HepG2 (cell line): ENCODE data around the gene CALCR. TPM values are rescaled to one million over a fixed set of nuclear protein-coding genes. Genes with fewer than 3 reads are reported as not detected.

ENCODE experiments used
- MXI1 ChIP-seq: IDR thresholded peaks from 3 replicates; pipeline ENCODE4 v1.6.1; 2012; ENCODE audit warnings: low read depth, low read length, inconsistent platforms, borderline replicate concordance
- MYNN ChIP-seq: sonication (generic); formaldehyde crosslinking; IDR thresholded peaks from 2 replicates; pipeline ENCODE4 v1.4.0; 2020; ENCODE audit warnings: mild to moderate bottlenecking, low read depth, missing genetic modification reagents
- ZNF12 ChIP-seq: sonication (generic); formaldehyde crosslinking; IDR thresholded peaks from 2 replicates; pipeline ENCODE4 v1.5.0; 2020; ENCODE audit warnings: missing genetic modification reagents
- ZNF724P ChIP-seq: sonication (generic); formaldehyde crosslinking; IDR thresholded peaks from 2 replicates; pipeline ENCODE4 v1.8.0; 2022; ENCODE audit warnings: missing genetic modification reagents, borderline replicate concordance
- microRNA counts: library from miRNA; unstranded; fragments of <30 nt; microRNA quantifications from one replicate; lab custom pipeline; 2015
- microRNA-seq: library from miRNA; unstranded; fragments of <30 nt; microRNA quantifications from one replicate; pipeline ENCODE4, GENCODE V29; 2020
- polyA plus RNA-seq, 8 experiments: library from polyadenylated mRNA; depleted of rRNA in 3 of 8; stranded (reverse) in 7 of 8; unstranded in 1 of 8; fragments of >200 nt; fragmentation: Illumina TruSeq in 4 of 8; extraction: Trizol in 4 of 8; gene quantifications; 2 replicates each; pipeline versions ENCODE4 v1.2.1 to v1.2.3, GENCODE V29; 2011 to 2016; ENCODE audit warnings: low read depth in 4 of 8, missing spikeins in 1 of 8, mixed read lengths in 1 of 8; ENCODE audit not compliant: insufficient read depth in 1 of 8
- small RNA-seq, 3 experiments: library from RNA; depleted of rRNA; stranded (forward); fragments of <200 nt; gene quantifications; one replicate each; pipeline ENCODE3, GENCODE V24; 2012; ENCODE audit warnings: low read depth in 2 of 3, low replicate concordance in 1 of 3; ENCODE audit not compliant: insufficient read length in 3 of 3, insufficient read depth in 2 of 3
- total RNA-seq, 5 experiments: library from RNA; depleted of rRNA; stranded (reverse); fragments of >200 nt; fragmentation: Illumina TruSeq; extraction: Trizol; gene quantifications; 2 replicates each; pipeline ENCODE4 v1.2.3, GENCODE V29; 2016; ENCODE audit warnings: low read depth in 1 of 5
- TF ChIP-seq, protein P1 (sequence below): sonication (generic); formaldehyde crosslinking; IDR thresholded peaks from 2 replicates; pipeline ENCODE4 v1.4.0; 2020; ENCODE audit warnings: missing genetic modification reagents; ENCODE audit errors: not compliant biosample characterization
- TF ChIP-seq, protein P2 (sequence below): sonication (generic); formaldehyde crosslinking; IDR thresholded peaks from 2 replicates; pipeline ENCODE4 v1.4.0; 2020; ENCODE audit warnings: missing genetic modification reagents

Gene CALCR
- total and polyA plus RNA-seq, 2 of the 13 experiments (the other 11 are each of a cell fraction or from before 2014, with no cell fraction given), result not detected

DNA sequence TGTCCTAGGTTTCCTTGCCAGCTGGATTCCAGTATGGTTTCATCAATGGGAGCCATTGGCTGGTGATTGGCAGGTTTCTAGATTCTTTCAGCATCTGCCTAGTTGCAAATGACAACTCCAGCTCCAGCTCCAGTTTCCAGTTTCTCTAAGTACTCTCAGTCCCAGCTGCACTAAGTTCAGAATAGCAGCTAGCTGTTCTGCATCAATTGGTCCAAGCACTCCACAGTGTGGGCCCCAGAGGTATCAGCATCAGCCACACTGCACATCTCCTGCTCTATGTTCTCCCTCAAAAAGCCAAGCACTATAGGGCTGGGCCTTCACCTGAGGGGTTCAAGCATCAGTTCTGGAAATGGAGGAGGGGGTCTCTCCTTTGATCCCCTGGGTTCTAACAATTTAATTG, 198.9 kb downstream of the CALCR start (continued):
- TF ChIP-seq, protein P1, sequence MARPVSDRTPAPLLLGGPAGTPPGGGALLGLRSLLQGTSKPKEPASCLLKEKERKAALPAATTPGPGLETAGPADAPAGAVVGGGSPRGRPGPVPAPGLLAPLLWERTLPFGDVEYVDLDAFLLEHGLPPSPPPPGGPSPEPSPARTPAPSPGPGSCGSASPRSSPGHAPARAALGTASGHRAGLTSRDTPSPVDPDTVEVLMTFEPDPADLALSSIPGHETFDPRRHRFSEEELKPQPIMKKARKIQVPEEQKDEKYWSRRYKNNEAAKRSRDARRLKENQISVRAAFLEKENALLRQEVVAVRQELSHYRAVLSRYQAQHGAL (CRISPR knock-in tag), result no peak
- TF ChIP-seq, protein P2, sequence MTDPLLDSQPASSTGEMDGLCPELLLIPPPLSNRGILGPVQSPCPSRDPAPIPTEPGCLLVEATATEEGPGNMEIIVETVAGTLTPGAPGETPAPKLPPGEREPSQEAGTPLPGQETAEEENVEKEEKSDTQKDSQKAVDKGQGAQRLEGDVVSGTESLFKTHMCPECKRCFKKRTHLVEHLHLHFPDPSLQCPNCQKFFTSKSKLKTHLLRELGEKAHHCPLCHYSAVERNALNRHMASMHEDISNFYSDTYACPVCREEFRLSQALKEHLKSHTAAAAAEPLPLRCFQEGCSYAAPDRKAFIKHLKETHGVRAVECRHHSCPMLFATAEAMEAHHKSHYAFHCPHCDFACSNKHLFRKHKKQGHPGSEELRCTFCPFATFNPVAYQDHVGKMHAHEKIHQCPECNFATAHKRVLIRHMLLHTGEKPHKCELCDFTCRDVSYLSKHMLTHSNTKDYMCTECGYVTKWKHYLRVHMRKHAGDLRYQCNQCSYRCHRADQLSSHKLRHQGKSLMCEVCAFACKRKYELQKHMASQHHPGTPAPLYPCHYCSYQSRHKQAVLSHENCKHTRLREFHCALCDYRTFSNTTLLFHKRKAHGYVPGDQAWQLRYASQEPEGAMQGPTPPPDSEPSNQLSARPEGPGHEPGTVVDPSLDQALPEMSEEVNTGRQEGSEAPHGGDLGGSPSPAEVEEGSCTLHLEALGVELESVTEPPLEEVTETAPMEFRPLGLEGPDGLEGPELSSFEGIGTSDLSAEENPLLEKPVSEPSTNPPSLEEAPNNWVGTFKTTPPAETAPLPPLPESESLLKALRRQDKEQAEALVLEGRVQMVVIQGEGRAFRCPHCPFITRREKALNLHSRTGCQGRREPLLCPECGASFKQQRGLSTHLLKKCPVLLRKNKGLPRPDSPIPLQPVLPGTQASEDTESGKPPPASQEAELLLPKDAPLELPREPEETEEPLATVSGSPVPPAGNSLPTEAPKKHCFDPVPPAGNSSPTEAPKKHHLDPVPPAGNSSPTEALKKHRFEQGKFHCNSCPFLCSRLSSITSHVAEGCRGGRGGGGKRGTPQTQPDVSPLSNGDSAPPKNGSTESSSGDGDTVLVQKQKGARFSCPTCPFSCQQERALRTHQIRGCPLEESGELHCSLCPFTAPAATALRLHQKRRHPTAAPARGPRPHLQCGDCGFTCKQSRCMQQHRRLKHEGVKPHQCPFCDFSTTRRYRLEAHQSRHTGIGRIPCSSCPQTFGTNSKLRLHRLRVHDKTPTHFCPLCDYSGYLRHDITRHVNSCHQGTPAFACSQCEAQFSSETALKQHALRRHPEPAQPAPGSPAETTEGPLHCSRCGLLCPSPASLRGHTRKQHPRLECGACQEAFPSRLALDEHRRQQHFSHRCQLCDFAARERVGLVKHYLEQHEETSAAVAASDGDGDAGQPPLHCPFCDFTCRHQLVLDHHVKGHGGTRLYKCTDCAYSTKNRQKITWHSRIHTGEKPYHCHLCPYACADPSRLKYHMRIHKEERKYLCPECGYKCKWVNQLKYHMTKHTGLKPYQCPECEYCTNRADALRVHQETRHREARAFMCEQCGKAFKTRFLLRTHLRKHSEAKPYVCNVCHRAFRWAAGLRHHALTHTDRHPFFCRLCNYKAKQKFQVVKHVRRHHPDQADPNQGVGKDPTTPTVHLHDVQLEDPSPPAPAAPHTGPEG, result no peak
- no peak for TF ChIP-seq MXI1
- TF ChIP-seq MYNN (CRISPR knock-in tag), result no peak
- no peak for TF ChIP-seq ZNF724P (CRISPR knock-in tag)
- TF ChIP-seq ZNF12 (CRISPR knock-in tag), result no peak
- TF ChIP-seq, all 625 proteins: peak for 0

MicroRNA genes within 50 kb of the gene (microRNA counts, 767-probe panel; counts per million panel counts)
- not detected for microRNA hsa-miR-489 (lab: Ali Mortazavi, UCI)
- microRNA hsa-miR-653 (lab: Ali Mortazavi, UCI), result not detected

Small RNA genes within 50 kb of the gene (microRNA-seq; reads per million reads assigned to microRNA genes)
- not detected for gene MIR489
- not detected for gene MIR653

Small RNA genes within 50 kb of the gene (small RNA-seq; reads per million reads assigned to genes)
- gene MIR489, result 0 reads per million in 3 experiments
- gene MIR653, result 0 reads per million in 3 experiments
